Measurements from ENCODE around the gene MUS81. TPM values are rescaled to one million over a fixed set of nuclear protein-coding genes. Genes with fewer than 3 reads are reported as not detected.
A peak's percentile ranks its signal among the peaks of the same experiment; 100 is the strongest.

The MUS81 gene
- total and polyA plus RNA-seq, 9 of the 15 experiments (the other 6 are each of a cell fraction or from before 2014, with no cell fraction given), result 13.4 to 118 (median 53.7) TPM

GRCh38 chr11:65888163-65888814 is 28.1 kb downstream of the MUS81 start, which contains the start of gene FIBP (continued):
- TF ChIP-seq GABPA (tag; conservative IDR thresholded peaks at IDR 0.05; ENCODE audit: low read depth) (peak; percentile 98), ZBTB34 (CRISPR knock-in tag; IDR thresholded peaks at IDR 0.05) (no peak), SPI1 (IDR thresholded peaks at IDR 0.05; ENCODE audit: borderline replicate concordance, low read depth, low read length) (peak; percentile 64; the same call in 1 of the 2 replicates), ZNF133 (CRISPR knock-in tag; IDR thresholded peaks at IDR 0.05) (no peak), DACH1 (IDR thresholded peaks at IDR 0.05; ENCODE audit: partially characterized antibody) (no peak), MYC (IDR thresholded peaks at IDR 0.05; ENCODE audit: low read depth, low read length) (peak; percentile 78), MYC (CRISPR knock-in tag; IDR thresholded peaks at IDR 0.05; ENCODE audit: borderline replicate concordance, low read depth) (peak; percentile 5; the same call in 1 of the 2 replicates), LCOR (CRISPR knock-in tag; IDR thresholded peaks at IDR 0.05) (peak; percentile 90), HDGF (IDR thresholded peaks at IDR 0.05) (no peak), EP300 (IDR thresholded peaks at IDR 0.05; ENCODE audit: low read length) (peak; percentile 23; the same call in 1 of the 2 replicates), ZBTB49 (CRISPR knock-in tag; IDR thresholded peaks at IDR 0.05; ENCODE audit: borderline replicate concordance) (no peak), ARID4B (CRISPR knock-in tag; IDR thresholded peaks at IDR 0.05) (peak; percentile 59), ZBTB33 (CRISPR knock-in tag; IDR thresholded peaks at IDR 0.05) (peak; percentile 53; the same call in 1 of the 2 replicates), ZNF740 (CRISPR knock-in tag; IDR thresholded peaks at IDR 0.05) (peak; percentile 69; the same call in 1 of the 2 replicates), ZNF740 (tag; IDR thresholded peaks at IDR 0.05) (no peak)
